NCI-H146 (cell line): Measurements from ENCODE around the gene RAPGEFL1.
A peak's percentile ranks its signal among the peaks of the same experiment; 100 is the strongest.
"Not testable (repeated sequence)": the region's sequence is repeated elsewhere in the genome, so short reads cannot be mapped to it uniquely, and the experiment has no call there.

ENCODE experiments used
- DNase-seq: peaks from one replicate; lab custom pipeline; 2025; lab: John Stamatoyannopoulos, UW

Gene RAPGEFL1

GRCh38 chr17:40177275-40177874 lies at the start of gene RAPGEFL1:
TSS of gene RAPGEFL1 (plus strand) at chr17:40177470. CDS start at chr17:40177862, 392 bp downstream.
- peak; percentile 70 for DNase-seq

DNA sequence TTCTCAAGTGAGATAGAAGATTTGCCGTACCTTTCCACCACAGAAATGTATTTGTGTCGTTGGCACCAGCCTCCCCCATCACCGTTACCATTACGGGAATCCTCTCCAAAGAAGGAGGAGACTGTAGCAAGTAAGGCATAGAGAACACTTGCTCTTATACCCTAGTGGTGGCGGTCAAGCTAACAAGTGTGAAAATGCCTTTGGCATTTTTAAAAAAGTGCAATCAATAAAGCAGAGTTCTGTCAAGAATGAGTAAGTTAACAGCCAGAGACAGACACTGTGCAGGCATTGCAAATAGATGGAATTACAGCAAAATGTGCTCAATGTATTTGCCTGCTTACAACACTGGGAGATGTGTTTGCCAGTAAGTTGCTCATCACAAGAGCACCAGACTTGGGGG lies 47.8 kb upstream of the RAPGEFL1 start:
- no peak for DNase-seq

DNA sequence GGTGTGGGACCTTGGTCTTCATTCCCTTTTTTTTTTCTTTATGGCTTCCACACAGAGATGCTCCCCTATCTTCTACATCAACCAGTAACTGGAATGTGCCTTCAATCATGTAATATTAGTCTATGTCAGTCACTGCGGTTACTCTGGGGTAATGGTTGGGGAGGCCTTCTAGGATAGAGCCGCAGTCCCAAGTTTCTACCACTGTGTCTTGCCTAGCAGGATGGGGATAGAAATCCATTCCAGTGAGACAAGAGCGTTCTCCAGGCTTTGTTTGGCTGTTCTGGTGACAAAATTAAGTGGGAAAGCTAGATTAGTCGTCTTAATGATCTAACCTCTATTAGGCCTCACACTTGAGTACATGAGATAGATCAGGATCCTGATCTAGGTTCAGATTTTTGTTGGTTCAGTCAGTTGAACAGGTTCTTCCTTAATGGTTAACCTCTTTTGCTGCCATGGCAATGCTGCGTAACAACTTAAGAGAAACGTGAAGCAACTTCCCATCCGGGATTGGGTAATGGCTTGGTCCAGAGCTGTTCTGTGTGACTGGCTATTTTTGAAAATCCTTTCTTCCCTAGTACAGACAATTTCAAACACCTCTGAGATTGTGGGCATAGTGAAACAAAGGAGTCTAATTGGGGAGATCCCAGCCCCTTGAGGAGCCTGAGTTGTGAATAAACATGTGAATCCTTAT lies 46.8 kb upstream of the RAPGEFL1 start:
- no peak for DNase-seq

GRCh38 chr17:40134184-40134583 lies 43.1 kb upstream of the RAPGEFL1 start:
- DNase-seq = no peak

DNA sequence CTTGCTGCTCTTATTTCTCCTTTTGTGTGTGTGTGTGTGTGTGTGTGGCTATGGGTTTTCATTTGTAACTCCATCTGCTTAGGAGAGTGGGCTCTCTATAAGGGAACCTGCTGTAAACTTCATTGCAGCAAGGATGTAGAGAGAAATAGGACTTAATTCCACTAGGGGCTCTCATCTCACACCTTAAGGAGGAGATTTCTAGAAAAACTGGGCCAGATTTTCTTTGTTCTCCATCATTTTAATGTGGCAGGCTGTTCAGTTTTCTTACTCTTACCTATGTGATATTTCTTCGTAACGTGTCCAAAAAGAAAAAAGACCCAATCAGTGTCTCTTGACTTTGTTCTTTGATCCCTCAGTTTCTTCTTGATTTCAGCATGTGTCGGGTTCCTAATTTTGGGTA lies 41.5 kb upstream of the RAPGEFL1 start:
- no peak for DNase-seq

- no peak for DNase-seq
These were observed 37.7 kb upstream of the RAPGEFL1 start for GRCh38 chr17:40139566-40140058.

GRCh38 chr17:40143166-40143565 lies 34.1 kb upstream of the RAPGEFL1 start:
- DNase-seq = not testable (repeated sequence)

GRCh38 chr17:40145476-40145875 lies 31.8 kb upstream of the RAPGEFL1 start:
- DNase-seq = no peak

- no peak for DNase-seq
These were observed 28.7 kb upstream of the RAPGEFL1 start for GRCh38 chr17:40148527-40148926.

DNA sequence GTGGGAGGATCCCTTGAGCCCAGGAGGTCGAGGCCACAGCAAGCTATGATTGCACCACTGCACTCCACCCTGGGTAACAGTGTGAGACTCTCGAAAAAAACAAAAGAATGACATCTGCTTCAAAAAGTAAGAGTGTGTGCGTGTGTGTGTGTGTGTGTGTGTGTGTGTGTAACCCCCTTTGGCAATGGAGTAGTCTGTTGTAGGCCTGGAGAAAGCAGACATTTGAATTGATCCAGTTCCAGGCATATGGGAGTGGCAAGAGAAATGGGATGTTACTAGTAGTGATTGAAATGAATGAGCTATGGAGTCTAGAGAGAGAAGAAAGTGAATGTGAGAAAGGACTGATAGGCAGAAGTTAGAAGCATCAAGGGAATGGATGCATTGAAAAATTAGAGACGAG lies 27.0 kb upstream of the RAPGEFL1 start:
- no peak for DNase-seq

DNA sequence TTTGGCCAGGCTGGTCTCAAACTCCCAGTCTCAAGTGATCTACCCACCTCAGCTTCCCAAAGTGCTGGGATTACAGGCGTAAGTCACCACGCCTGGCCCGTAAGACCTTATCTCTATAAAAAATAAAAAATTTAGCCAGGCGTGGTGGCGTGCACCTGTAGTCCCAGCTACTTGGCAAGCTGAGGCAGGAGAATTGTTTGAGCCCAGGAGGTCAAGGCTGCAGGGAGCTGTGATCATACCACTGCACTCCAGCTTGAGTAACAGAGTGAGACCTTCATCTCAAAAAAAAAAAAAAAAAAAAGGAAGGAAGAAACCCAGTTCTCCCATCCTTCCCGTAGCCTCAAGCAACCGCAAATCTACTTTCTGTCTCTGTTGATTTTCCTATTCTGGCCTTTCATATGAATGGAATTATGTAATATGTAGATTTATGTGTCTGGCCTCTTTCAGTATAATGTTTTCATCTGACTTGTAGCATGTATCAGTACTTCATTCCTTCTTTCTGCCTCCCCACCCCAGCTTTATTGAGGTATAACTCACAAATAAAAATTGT lies 25.8 kb upstream of the RAPGEFL1 start:
- DNase-seq = no peak

DNA sequence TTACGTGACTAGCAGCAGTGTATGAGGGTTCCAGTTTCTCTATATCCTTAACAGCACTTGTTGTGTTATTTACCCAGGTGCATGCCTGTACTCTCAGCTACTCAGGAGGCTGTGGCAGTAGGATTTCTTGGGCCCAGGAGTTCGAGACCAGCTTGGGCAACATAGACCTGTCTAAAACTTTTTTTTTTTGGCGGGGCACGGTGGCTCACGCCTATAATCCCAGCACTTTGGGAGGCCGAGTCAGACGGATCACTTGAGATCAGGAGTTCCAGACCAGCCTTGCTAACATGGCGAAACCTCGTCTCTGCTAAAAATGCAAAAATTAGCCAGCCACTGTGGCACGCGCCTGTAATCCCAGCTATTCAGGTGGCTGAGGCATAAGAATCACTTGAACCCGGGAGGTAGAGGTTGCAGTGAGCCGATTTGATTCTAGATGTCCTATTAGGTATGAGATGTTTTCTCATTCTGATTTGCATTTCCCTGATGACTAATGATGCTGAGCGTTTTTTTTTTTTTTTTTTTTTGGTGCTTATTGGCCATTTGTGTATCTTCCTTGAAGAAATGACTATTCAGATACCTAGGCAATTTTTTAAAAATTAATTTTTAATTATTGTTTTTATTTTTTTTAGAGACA lies 23.6 kb upstream of the RAPGEFL1 start:
- DNase-seq = no peak

DNA sequence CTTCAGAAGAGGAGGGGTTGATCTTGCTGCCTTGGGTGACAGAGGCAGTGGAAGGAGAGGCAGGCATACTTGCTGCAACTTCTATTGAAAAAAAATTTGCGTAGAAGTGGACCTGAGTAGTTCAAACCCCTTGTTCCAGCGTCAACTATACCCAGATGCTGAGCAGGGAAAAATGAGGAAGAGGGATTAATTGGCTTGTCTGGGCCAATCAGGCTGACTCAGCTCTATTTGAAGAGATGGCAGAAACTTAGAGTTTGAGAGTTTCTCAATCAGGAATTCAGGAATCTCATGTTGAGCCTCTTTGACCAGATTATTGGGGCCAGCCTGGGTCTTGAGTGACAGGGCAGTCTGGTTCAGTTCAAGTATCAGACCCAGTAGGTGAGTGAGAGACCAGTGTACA lies 19.3 kb upstream of the RAPGEFL1 start:
- DNase-seq = no peak

DNA sequence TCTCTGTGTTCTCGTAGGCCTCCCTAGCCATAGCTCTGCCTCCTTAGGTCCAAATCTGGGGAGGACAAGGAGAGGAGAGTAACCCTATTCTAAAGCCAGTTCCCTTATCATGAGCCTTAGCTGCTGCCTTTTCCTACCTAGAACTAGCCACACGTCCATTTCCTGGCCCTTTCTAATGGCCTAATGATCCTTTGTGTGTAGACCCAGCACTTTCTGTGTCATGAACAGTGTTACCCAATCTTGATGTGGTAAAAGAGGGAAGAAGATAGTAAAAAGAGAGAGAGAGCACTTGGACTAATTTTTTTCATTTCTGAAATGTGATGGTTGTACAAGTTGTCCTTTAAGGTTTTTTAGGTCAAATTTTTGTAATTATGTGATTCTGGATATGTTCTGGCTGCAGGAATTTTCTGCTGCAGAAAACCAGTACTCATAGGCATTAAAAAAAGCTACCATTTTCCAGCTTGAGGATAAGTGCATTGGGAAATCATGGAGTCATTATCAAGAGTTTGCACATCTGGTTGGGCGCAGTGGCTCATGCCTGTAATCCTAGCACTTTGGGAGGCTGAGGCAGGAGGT lies 18.7 kb upstream of the RAPGEFL1 start:
- no peak for DNase-seq

DNA sequence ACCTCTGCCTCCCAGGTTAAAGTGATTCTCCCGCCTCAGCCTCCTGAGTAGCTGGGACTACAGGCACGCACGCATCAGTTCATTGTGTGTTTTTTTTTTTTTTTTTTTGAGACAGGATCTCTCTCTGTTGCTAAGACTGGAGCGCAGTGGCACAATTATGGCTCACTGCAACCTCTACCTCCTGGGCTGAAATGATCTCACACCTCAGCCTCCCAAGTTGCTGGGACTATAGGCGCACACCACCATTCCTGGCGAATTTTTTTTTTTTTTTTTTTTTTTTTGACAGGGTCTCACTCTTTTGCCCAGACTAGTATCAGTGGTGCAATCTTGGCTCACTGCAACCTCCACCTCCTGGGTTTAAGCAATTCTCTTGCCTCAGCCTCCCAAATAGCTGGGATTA lies 17.8 kb upstream of the RAPGEFL1 start:
- no peak for DNase-seq

DNA sequence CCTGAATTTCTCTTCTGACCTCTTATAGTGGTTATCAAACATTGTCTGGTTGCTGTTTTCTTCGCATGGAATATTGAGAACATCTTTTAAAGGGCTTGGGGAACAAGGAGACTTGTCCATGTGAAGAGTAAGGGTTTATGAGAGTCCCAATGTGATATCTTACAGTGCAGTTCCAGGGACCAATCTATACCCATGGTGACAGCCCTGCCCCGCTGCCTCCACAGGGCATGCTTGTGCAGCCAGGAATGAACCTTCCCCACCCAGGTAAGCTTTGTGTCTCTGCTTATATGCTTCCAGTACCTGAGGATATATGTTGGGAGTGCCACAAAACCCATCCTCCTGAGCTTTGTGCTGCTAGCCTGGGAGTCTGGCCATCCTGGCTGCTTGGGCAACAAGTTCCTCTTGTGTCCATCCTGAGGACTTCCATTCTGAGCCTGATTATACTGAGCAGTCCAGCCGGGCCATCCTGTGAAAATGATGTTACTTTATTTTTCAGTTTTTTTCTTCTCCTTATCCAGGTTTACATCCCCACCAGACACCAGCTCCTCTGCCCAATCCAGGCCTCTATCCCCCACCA lies 9.5 kb upstream of the RAPGEFL1 start:
- no peak for DNase-seq

DNA sequence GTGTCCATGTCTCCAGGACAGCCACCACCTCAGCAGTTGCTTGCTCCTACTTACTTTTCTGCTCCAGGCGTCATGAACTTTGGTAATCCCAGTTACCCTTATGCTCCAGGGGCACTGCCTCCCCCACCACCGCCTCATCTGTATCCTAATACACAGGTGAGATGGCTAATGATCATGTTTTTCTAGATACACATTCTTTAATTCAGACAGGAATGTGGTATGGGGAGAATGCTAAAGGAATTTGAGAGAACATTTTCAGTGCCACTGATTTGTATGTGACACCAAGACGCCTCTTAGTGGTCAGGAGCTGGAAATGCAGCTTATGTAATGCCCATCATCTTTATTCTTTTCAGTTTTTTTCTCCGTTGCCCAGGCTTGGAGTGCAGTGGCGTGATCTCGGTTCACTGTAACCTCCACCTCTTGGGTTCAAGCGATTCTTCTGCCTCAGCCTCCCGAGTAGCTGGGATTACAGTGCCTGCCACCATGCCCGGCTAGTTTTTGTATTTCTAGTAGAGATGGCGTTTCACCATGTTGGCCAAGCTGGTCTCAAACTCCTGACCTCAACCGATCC lies 8.9 kb upstream of the RAPGEFL1 start:
- peak; percentile 44 for DNase-seq

GRCh38 chr17:40170325-40170724 lies 6.9 kb upstream of the RAPGEFL1 start:
- DNase-seq = no peak

- DNase-seq = no peak
These were observed 5.5 kb upstream of the RAPGEFL1 start for GRCh38 chr17:40171750-40172149.

DNA sequence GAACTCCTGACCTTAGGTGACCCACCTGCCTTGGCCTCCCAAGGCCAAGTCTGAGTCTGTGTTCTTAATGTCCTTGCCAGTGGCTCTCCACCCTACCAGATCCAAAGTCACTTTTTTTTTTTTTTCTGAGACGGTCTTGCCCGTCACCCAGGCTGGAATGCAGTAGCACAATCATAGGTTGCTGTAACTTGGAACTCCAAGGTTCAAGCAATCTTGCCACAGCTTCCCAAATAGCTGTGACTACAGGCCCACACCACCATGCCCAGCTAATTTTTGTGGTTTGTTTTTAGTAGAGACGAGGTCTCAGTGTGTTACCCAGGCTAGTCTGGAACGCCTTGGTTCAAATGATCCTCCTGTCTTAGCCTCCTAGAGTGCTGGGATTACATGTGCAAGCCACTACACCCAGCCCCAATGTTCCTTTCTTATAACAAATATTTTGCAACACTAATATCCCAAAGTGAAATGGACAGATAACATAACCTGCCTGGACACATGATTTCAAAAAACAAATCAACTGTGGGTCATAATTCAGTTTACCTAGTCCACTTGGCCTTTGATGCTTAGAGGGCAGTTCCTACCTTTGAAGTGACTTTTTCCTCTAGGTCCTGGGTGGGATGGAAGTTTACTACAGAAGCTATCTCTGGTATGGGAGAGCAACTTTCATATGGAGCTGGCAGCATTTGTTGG lies 4.0 kb upstream of the RAPGEFL1 start:
- no peak for DNase-seq

GRCh38 chr17:40173778-40174135 lies 3.5 kb upstream of the RAPGEFL1 start:
- DNase-seq = no peak
